ENCODE data around the gene SLC66A3.
"Not testable (repeated sequence)": the region's sequence is repeated elsewhere in the genome, so short reads cannot be mapped to it uniquely, and the experiment has no call there.

The SLC66A3 gene

DNA sequence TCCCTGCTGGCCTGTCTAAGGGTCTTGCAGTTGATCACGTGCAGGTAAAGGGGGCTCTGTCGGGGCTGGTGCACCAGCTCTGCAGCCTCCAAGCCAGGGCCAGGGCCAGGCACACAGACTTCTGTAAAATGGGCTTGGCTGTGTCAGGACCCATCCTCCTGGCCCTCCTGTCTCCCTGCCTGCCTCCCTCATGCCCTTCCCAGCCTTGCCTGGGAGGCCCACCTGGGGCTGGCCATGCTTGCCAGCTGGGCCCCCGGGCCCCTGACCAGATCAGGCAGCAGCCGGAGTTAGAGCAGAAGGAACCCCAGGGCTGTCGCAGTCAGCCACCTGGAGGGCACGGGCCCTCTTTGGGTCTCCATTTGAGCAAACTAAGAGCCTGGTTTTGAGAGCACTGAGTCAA lies 2.0 kb downstream of the SLC66A3 start:
- DNase-seq (ENCODE audit: insufficient read length) (no peak), FAIRE-seq (no peak)
- TF ChIP-seq POLR2AphosphoS5 (IDR thresholded peaks at IDR 0.05; ENCODE audit: low read depth, low read length) (no peak), TAF1 (IDR thresholded peaks at IDR 0.05; ENCODE audit: borderline replicate concordance, low read depth, low read length) (no peak), POLR2A (IDR thresholded peaks at IDR 0.05; ENCODE audit: low read depth, low read length) (no peak)

DNA sequence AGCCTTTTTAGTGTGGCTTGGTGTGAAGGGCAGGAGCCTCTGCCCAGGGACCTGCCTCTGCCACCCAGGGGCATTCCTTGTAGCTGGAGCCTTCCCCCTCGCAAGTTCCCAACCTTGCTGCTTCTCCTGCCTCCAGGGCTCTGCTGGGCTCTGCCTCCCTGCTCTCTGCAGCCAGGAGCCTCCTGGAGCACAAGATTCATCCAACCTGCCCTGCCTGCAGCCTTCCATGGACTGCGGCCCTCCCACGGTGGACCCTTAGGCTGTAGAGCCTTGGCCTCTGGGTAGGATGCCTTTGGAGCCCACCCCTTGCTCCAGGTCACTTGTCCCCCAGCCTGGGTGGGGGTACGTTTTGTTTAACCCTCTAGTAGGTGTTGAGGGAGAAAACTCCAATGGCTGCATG lies 2.5 kb downstream of the SLC66A3 start:
- FAIRE-seq, result no peak
- TF ChIP-seq POLR2A (IDR thresholded peaks at IDR 0.05; ENCODE audit: low read depth, low read length) (no peak), POLR2AphosphoS5 (IDR thresholded peaks at IDR 0.05; ENCODE audit: low read depth, low read length) (no peak), TAF1 (IDR thresholded peaks at IDR 0.05; ENCODE audit: borderline replicate concordance, low read depth, low read length) (no peak)
- DNase-seq (ENCODE audit: insufficient read length), result no peak

GRCh38 chr2:11158916-11159573 lies 3.8 kb downstream of the SLC66A3 start:
- DNase-seq (ENCODE audit: insufficient read length), result no peak
- no peak for FAIRE-seq
- TF ChIP-seq TAF1 (IDR thresholded peaks at IDR 0.05; ENCODE audit: borderline replicate concordance, low read depth, low read length), result no peak
- TF ChIP-seq POLR2AphosphoS5 (IDR thresholded peaks at IDR 0.05; ENCODE audit: low read depth, low read length), result no peak
- no peak for TF ChIP-seq POLR2A (IDR thresholded peaks at IDR 0.05; ENCODE audit: low read depth, low read length)

DNA sequence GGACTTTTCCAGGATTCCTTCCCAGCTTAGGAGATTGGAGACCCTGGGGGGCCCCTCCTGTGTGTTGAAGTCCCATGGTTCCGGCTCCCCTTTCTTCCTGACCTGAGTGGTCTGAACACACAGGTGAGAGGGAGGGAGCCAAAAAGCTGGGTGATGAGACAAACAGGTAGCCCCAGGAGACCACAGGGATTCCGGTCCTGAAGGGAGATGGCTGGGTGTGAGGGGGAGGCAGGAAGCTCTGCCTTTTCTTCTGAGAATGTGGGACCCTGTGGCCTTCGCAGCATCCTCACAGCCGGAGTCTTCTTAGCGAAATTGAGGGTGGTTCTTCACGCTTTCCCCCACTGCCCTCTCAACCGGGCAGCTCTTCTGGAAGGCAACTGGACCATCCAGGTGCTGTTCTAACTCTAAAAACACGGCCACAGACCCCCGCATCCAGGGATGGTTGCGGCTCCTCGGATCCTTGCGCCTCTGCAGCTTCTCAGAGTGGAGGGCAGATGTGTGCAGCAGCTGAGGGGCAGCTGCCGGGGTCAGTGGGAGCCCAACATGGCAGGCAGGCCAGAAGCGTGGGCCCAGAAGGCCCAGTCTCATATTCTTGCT lies 4.4 kb downstream of the SLC66A3 start:
- FAIRE-seq (no peak), DNase-seq (ENCODE audit: insufficient read length) (no peak)
- TF ChIP-seq POLR2A (IDR thresholded peaks at IDR 0.05; ENCODE audit: low read depth, low read length) (no peak), TAF1 (IDR thresholded peaks at IDR 0.05; ENCODE audit: borderline replicate concordance, low read depth, low read length) (no peak), POLR2AphosphoS5 (IDR thresholded peaks at IDR 0.05; ENCODE audit: low read depth, low read length) (no peak)

- FAIRE-seq (no peak), DNase-seq (ENCODE audit: insufficient read length) (no peak)
- TF ChIP-seq POLR2A (IDR thresholded peaks at IDR 0.05; ENCODE audit: low read depth, low read length) (no peak), POLR2AphosphoS5 (IDR thresholded peaks at IDR 0.05; ENCODE audit: low read depth, low read length) (no peak), TAF1 (IDR thresholded peaks at IDR 0.05; ENCODE audit: borderline replicate concordance, low read depth, low read length) (no peak)
These were observed 5.0 kb downstream of the SLC66A3 start for GRCh38 chr2:11160256-11160655.

GRCh38 chr2:11160731-11161455 lies 5.6 kb downstream of the SLC66A3 start:
- no peak for FAIRE-seq
- no peak for DNase-seq (ENCODE audit: insufficient read length)
- no peak for TF ChIP-seq POLR2AphosphoS5 (IDR thresholded peaks at IDR 0.05; ENCODE audit: low read depth, low read length)
- no peak for TF ChIP-seq TAF1 (IDR thresholded peaks at IDR 0.05; ENCODE audit: borderline replicate concordance, low read depth, low read length)
- TF ChIP-seq POLR2A (IDR thresholded peaks at IDR 0.05; ENCODE audit: low read depth, low read length), result no peak

DNA sequence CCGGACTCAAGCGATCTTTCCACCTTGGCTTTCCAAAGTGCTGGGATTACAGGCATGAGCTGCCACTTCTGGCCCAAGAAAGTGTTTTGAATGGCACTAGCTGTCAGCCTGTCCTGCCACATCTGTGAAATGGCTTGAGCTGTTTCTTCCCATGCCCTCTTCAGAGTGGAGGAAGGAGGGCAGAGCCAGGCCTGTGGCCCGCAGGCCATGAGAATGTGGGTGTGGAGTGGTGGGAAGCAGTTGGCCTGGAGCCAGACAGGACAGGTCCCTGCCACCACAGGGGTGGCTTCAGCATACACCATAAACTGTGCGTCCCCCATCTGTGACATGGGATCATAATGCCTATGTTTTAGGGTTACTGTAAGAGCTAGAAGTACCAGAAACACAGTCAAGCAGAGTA lies 6.5 kb downstream of the SLC66A3 start:
- FAIRE-seq, result no peak
- no peak for DNase-seq (ENCODE audit: insufficient read length)
- TF ChIP-seq POLR2A (IDR thresholded peaks at IDR 0.05; ENCODE audit: low read depth, low read length) (no peak), TAF1 (IDR thresholded peaks at IDR 0.05; ENCODE audit: borderline replicate concordance, low read depth, low read length) (no peak), POLR2AphosphoS5 (IDR thresholded peaks at IDR 0.05; ENCODE audit: low read depth, low read length) (no peak)

DNA sequence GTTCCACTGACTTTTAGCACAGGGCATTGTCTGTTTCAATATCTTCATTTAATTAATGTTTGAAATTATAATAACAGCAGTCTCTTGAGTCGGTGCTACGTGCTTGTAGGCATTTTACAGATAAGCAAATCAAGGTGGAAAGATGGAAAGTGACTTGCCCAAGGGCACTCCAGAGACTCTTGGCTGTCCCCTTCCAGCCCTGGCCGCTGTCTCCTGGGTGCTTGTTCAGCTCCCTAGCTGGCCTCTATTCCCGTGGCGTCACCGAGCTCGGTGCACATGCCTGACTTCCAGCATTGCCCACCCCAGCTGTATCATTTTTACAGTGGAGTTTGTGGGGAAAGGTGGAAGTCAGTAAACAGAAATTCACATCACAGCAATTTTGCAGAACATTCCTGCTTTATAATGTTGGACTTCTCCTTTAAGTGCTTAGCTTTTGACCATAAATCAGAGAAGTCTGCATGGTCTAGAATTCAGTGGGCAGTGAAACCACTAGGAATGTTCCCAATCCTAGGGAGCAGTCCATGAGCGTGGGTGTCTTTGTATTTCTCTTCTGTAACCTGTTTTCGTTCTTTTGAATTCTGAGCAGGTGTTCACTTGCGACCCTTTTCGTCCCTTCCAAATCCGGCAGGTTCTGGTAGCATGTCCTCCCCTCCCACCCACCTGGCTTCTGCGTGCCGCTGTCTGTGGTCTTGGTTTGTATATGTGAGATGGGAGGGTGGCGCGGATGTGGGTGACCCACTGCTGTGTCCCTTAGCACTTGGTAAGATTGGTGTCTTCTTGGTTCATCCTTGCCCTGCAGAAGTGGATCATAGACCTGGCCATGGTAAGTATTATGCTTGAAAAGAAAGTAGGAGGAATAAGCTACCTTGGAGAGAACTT lies 8.4 kb downstream of the SLC66A3 start:
- no peak for FAIRE-seq

GRCh38 chr2:11165046-11165445 lies 9.8 kb downstream of the SLC66A3 start:
- not testable (repeated sequence) for DNase-seq (ENCODE audit: insufficient read length); FAIRE-seq

More for the DNA sequence above, 8.4 kb downstream of the SLC66A3 start:
- TF ChIP-seq TAF1 (IDR thresholded peaks at IDR 0.05; ENCODE audit: borderline replicate concordance, low read depth, low read length) (no peak), POLR2A (IDR thresholded peaks at IDR 0.05; ENCODE audit: low read depth, low read length) (no peak), POLR2AphosphoS5 (IDR thresholded peaks at IDR 0.05; ENCODE audit: low read depth, low read length) (no peak)
- no peak for DNase-seq (ENCODE audit: insufficient read length)

DNA sequence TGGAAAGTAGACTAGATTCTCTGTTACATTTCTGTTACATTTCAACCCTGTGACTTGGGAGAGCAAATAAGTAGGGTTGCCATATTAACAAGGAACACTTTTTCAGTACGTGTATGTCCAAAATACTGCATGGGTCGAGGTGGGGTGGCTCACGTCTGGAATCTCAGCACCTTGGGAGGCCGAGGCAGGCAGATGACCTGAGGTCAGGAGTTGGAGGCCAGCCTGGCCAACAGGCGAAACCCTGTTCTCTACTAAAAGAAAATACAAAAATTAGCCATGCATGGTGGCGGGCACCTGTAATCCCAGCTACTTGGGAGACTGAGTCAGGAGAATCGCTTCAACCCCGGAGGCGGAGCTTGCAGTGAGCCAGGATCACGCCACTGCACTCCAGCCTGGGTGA lies 11.2 kb downstream of the SLC66A3 start:
- DNase-seq (ENCODE audit: insufficient read length) (no peak), FAIRE-seq (no peak)
- TF ChIP-seq POLR2A (IDR thresholded peaks at IDR 0.05; ENCODE audit: low read depth, low read length) (no peak), POLR2AphosphoS5 (IDR thresholded peaks at IDR 0.05; ENCODE audit: low read depth, low read length) (no peak), TAF1 (IDR thresholded peaks at IDR 0.05; ENCODE audit: borderline replicate concordance, low read depth, low read length) (no peak)

DNA sequence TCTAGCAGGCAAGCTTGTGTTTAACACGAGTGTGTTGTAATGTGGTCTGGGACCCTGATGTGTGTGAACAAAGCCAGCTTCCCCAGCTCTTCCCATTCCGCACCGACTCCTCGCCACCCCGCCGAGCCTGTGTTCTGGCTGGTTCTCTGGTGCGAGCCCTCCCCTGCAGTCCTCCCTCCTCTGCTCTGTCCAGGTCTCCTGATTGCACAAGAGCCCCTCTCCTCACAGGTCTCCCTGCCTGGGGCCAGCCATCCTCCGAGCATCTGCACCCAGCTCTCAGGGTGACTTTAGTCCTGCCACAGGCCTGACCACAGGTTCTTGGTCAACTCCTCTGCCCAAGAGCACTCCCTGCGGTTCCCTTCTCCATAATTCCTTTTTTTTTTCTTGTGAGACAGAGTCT lies 13.2 kb downstream of the SLC66A3 start:
- no peak for TF ChIP-seq POLR2A (IDR thresholded peaks at IDR 0.05; ENCODE audit: low read depth, low read length)
- TF ChIP-seq POLR2AphosphoS5 (IDR thresholded peaks at IDR 0.05; ENCODE audit: low read depth, low read length), result no peak
- no peak for TF ChIP-seq TAF1 (IDR thresholded peaks at IDR 0.05; ENCODE audit: borderline replicate concordance, low read depth, low read length)
- no peak for DNase-seq (ENCODE audit: insufficient read length)
- FAIRE-seq, result no peak
